B cell (primary cell): ENCODE data around the gene CPLX3. TPM values are rescaled to one million over a fixed set of nuclear protein-coding genes. Genes with fewer than 3 reads are reported as not detected.

Experiments used
- ATAC-seq: fragments of 200-7000 bp; cut with Tn5 transposase; one replicate; pipeline ENCODE4 v1.10.0; 2021; ENCODE audit warnings: low read depth, mild to moderate bottlenecking, moderate number of reproducible peaks, moderate library complexity
- CTCF ChIA-PET: fragments of 350-600 bp; sonication (Branson Sonifier 250); formaldehyde crosslinking; loops from one replicate; lab custom pipeline; 2021; ENCODE audit warnings: antibody characterized with exemption, inconsistent platforms; lab: Charles Lee
- POLR2A ChIA-PET: fragments of 350-600 bp; sonication (Branson Sonifier 250); formaldehyde crosslinking; loops from one replicate; lab custom pipeline; 2021; ENCODE audit warnings: antibody characterized with exemption; lab: Charles Lee
- DNase-seq: peaks from one replicate; pipeline ENCODE4 v3.0.0; 2013
- H2AFZ ChIP-seq: 2 replicates; pipeline ENCODE4 v1.6.1; 2012; ENCODE audit warnings: mild to moderate bottlenecking, low read depth, low read length; ENCODE audit not compliant: insufficient read depth, poor library complexity, severe bottlenecking
- H3K27ac ChIP-seq, 2 donors: 1 replicate in 1 of 2; 2 replicates in 1 of 2; pipeline ENCODE4 v1.5.1; 2012 to 2013; ENCODE audit warnings: low read length in 2 of 2, mild to moderate bottlenecking in 2 of 2, moderate library complexity in 1 of 2
- H3K27me3 ChIP-seq, 4 experiments: fragments of 200-600 bp in 1 of 4; sonication (generic) in 1 of 4; replicated peaks in 1 of 4; 1 replicate in 2 of 4; 2 replicates in 2 of 4; pipeline versions ENCODE4 v1.6.1 to v1.7.0; 2013 to 2016; ENCODE audit warnings: low read length in 3 of 4, mild to moderate bottlenecking in 2 of 4, mixed read lengths in 1 of 4, moderate library complexity in 1 of 4; ENCODE audit not compliant: insufficient read depth in 4 of 4, control insufficient read depth in 3 of 4; ENCODE audit errors: control extremely low read depth in 1 of 4
- H3K36me3 ChIP-seq, 2 experiments: replicated peaks in 1 of 2; 1 replicate in 1 of 2; 2 replicates in 1 of 2; pipeline versions ENCODE4 v1.6.1 to v1.7.1; 2013; ENCODE audit warnings: low read length in 1 of 2; ENCODE audit not compliant: insufficient read depth in 2 of 2, control insufficient read depth in 1 of 2; ENCODE audit errors: control extremely low read depth in 1 of 2, extremely low read depth in 1 of 2
- H3K4me1 ChIP-seq, 2 donors: fragments of 200-600 bp in 1 of 2; sonication (generic) in 1 of 2; 1 replicate in 1 of 2; 2 replicates in 1 of 2; pipeline versions ENCODE4 v1.5.1 to v1.6.1; 2013 to 2017; ENCODE audit warnings: low read length in 2 of 2; ENCODE audit not compliant: control insufficient read depth in 2 of 2, insufficient read depth in 2 of 2
- H3K4me2 ChIP-seq: replicated peaks from 2 replicates; pipeline ENCODE3; 2012; ENCODE audit warnings: mild to moderate bottlenecking, low read depth, low read length; ENCODE audit not compliant: poor library complexity, severe bottlenecking
- H3K4me3 ChIP-seq, 5 experiments: fragments of 200-600 bp in 1 of 5; sonication (generic) in 1 of 5; 1 replicate in 3 of 5; 2 replicates in 2 of 5; pipeline versions ENCODE4 v1.5.1 to v1.7.0; 2011 to 2016; ENCODE audit warnings: low read length in 4 of 5, mild to moderate bottlenecking in 4 of 5, low read depth in 2 of 5, control low read depth in 1 of 5, moderate library complexity in 1 of 5; ENCODE audit not compliant: insufficient read depth in 1 of 5; ENCODE audit errors: control extremely low read depth in 1 of 5, extremely low read depth in 1 of 5
- H3K79me2 ChIP-seq: fragments of 200-600 bp; sonication (generic); one replicate; pipeline ENCODE4 v1.6.0; 2016; ENCODE audit warnings: low read length; ENCODE audit not compliant: control insufficient read depth, insufficient read depth
- H3K9ac ChIP-seq: fragments of 200-600 bp; sonication (generic); 2 replicates; pipeline ENCODE4 v1.6.1; 2017; ENCODE audit warnings: mild to moderate bottlenecking, low read length, moderate library complexity
- H3K9me3 ChIP-seq, 3 donors: one replicate each; pipeline versions ENCODE4 v1.6.1 to v1.7.1; 2013; ENCODE audit warnings: low read length in 2 of 3; ENCODE audit not compliant: control insufficient read depth in 2 of 3, insufficient read depth in 1 of 3; ENCODE audit errors: control extremely low read depth in 1 of 3
- H4K20me1 ChIP-seq: 2 replicates; pipeline ENCODE4 v1.6.0; 2012; ENCODE audit warnings: mild to moderate bottlenecking, low read length; ENCODE audit not compliant: insufficient read depth, control insufficient read depth, poor library complexity, severe bottlenecking
- H3K27ac Mint-ChIP-seq: one replicate; pipeline ENCODE4 v1.8.0; 2021; ENCODE audit warnings: mixed read lengths
- H3K27me3 Mint-ChIP-seq: one replicate; pipeline ENCODE4 v1.8.0; 2021; ENCODE audit warnings: mixed read lengths
- H3K4me1 Mint-ChIP-seq: one replicate; pipeline ENCODE4 v1.8.0; 2021; ENCODE audit warnings: mixed read lengths
- H3K4me3 Mint-ChIP-seq: one replicate; pipeline ENCODE4 v1.8.0; 2021; ENCODE audit warnings: mixed read lengths
- H3K9me3 Mint-ChIP-seq: one replicate; pipeline ENCODE4 v1.8.0; 2022; ENCODE audit warnings: mixed read lengths; ENCODE audit not compliant: insufficient read depth
- CTCF ChIP-seq: fragments of 200-600 bp; IDR thresholded peaks from one replicate; pipeline ENCODE4 v1.8.0; 2022; ENCODE audit warnings: antibody characterized with exemption, mild to moderate bottlenecking
- EZH2 ChIP-seq: IDR thresholded peaks from 2 replicates; pipeline ENCODE4 v1.6.1; 2012; ENCODE audit warnings: borderline replicate concordance, low read depth, mild to moderate bottlenecking, moderate library complexity, low read length; ENCODE audit not compliant: insufficient read depth, poor library complexity, severe bottlenecking
- WGBS: methylation state at CpG from one replicate; pipeline ENCODE4 v1.1.5; 2013; ENCODE audit warnings: missing lambda C conversion rate; ENCODE audit not compliant: insufficient coverage; 5-methylcytosine and 5-hydroxymethylcytosine counted together
- intact Hi-C: fragments of 100-400 bp; cut with micrococcal nuclease; formaldehyde crosslinking; loops from one replicate; pipeline ENCODE4 v1.10.0; 2022
- polyA plus RNA-seq: library from polyadenylated mRNA; depleted of rRNA; stranded (reverse); fragments of >200 nt; gene quantifications from 2 replicates; pipeline ENCODE4 v1.2.3, GENCODE V29; 2012
- total RNA-seq, 2 donors: library from RNA; stranded (reverse); fragments of 120-200 nt in 1 of 2; gene quantifications; 1 replicate in 1 of 2; 2 replicates in 1 of 2; pipeline versions ENCODE4 v1.2.3 to v1.2.4, GENCODE V29; 2013 to 2022

The CPLX3 gene
- total and polyA plus RNA-seq, 2 donors (not counting 1 experiment from before 2014, with no cell fraction given) = 0.60 TPM; not detected in 1

GRCh38 chr15:74839526-74840395, 13.3 kb downstream of the CPLX3 start:
- H3K9me3 Mint-ChIP-seq = no peaks in the 10 kb centered on the region
- no peak overlapping the region for H3K4me3 Mint-ChIP-seq
- Histone ChIP-seq H2AFZ (no peak overlapping the region), H3K9ac (no peak overlapping the region), H3K4me2 (no peak overlapping the region), H3K27me3 (no peaks in the 10 kb centered on the region), H3K9me3 (no peaks in the 10 kb centered on the region), H3K4me3 (no peak overlapping the region), H3K79me2 (peaks cover 7% of the 10 kb centered on the region), H3K4me1 (peaks cover 16 to 28% of the 10 kb centered on the region in 2 donors), H3K27ac (no peak overlapping the region), H3K36me3 (peaks cover 0 to 10% of the 10 kb centered on the region in 2 experiments), H4K20me1 (no peaks in the 10 kb centered on the region)
- H3K27ac Mint-ChIP-seq = no peak overlapping the region
- whole genome bisulfite sequencing = 94% methylated on average over 29 of the region's 31 CpGs
- intact Hi-C loops = loop anchor here (5.0 kb wide), 1 partner anchor 52 kb away; no protein-coding TSS in a partner anchor
- CTCF ChIA-PET = interaction anchor here (0.9 to 10.2 kb wide), 4 partner anchors 18 to 69 kb away, joined by 3 to 98 read pairs (median 4); no protein-coding TSS in a partner anchor
- DNase-seq = no peak
- POLR2A ChIA-PET = no interaction called here
- no peak for TF ChIP-seq CTCF
- no peak for TF ChIP-seq EZH2
- no peaks in the 10 kb centered on the region for H3K27me3 Mint-ChIP-seq
- H3K4me1 Mint-ChIP-seq = peaks cover 30% of the 10 kb centered on the region
- ATAC-seq = no peak
